ENCODE results near the gene FBXO28.

- TF ChIP-seq CTCF (IDR thresholded peaks at IDR 0.05) (no peak), POLR2A (IDR thresholded peaks at IDR 0.05) (no peak), POLR2AphosphoS5 (IDR thresholded peaks at IDR 0.05) (no peak)
Observed at GRCh38 chr1:224181453-224181810, 67.5 kb downstream of the FBXO28 start.

All from prostate gland (tissue), 2 donors.